NOMO-1 treated with dmso at 0.1 percent for 144 hours (cell line): ENCODE data around the gene PSAP.

ENCODE experiments used
- DNase-seq: peaks from one replicate; lab custom pipeline; 2025; ENCODE audit not compliant: unreplicated experiment; lab: John Stamatoyannopoulos, UW

PSAP gene

GRCh38 chr10:71829171-71829570 is 21.9 kb downstream of the PSAP start:
- DNase-seq = peak; percentile 63

DNA sequence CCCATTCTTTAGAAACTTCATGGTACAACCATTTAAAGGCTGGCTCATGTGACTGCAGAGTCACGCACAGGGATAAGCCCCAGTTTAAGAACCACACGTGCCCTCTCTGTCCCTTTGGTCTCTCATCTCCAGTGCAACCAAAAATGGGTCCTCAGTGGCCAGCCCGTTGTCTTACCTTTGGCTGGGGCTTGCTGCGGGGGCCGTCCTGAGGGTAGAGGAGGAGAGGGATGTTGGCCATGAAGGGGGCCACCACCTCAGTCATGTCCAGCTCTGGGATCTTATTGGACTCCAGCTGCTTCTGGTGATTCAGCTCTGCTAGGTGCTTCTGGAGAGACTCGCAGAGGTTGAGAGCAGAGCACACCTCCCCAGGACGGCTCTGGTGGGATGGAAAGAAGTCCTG is 22.3 kb downstream of the PSAP start:
- no peak for DNase-seq

DNA sequence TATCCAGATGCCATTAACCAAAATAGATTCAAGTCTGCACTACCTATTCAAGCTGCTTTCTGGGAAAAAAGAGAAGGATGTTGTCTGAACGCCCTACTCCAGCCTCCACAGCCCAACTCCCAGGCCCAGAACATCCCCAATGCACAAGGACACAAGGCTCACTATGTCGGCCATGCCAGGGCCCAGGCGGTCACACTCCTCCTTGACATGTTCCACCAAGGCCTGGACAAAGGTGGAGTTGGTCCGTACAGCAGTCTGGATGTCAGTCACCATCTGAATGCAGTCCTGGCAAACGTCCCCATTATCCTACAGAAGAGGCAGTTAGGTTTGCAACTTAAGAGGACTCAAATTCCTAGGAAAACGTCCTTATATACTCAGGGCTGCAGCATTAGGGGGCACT is 23.2 kb downstream of the PSAP start:
- no peak for DNase-seq

GRCh38 chr10:71825217-71825616 is 25.8 kb downstream of the PSAP start:
- no peak for DNase-seq

- no peak for DNase-seq
Observed at GRCh38 chr10:71824333-71824732, 26.7 kb downstream of the PSAP start.

DNA sequence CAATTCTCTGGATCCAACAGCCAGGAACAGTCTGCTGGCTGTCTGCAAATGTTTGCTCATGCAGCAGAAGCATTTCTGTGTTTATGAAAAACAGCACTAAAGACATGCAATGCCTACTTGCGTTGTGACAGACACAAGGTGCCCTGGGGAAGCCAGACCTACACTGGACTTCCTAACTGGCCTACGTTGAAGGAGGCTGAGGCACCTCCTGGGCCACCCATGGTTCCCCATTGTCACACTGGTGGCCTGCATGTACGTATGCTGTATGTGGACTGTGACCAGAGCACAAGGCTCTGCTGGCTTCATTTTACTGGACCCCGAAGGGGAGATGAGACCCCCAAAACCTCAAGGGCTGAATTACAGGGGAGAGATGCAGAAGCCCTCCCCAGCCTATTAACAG is 27.7 kb downstream of the PSAP start:
- DNase-seq = no peak

DNA sequence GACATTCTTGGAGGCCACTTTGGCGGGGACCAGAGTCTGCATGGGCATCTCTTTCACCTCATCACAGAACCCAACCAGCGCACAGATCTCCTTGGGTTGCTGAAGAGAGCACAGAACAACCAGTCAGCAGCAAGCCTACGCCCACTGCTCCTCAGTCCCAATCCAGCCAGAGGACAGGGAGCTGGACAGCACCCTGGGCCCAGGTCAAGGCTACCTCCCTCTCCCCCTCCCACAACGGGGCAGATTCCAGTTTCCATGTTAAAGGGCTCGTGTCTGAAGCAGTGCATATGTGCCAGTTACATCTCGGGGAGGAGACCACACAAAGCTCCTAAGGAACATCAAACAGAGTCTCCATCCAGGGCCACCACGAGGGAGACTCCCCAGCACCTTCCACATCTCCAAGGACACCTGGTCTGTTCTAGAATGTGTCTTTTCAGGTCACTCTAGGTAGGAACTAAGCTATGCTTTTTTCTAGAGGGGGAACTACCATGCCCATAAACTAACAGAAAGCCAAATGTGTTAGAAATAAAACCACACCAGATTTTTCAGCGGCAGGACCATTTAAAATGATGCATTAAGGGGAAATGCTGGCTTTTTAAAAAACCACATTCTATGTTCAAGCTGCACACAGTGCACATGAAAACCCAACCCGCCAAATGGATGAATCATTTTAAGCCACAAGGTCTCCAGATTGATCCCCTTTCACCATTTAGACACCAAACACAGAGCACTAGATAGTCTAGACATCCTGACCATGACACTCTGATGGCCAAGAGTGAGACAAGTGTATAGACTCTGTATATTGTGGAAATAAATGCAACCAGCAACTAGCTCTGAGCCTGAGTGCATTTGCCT is 28.9 kb downstream of the PSAP start:
- DNase-seq = no peak

DNA sequence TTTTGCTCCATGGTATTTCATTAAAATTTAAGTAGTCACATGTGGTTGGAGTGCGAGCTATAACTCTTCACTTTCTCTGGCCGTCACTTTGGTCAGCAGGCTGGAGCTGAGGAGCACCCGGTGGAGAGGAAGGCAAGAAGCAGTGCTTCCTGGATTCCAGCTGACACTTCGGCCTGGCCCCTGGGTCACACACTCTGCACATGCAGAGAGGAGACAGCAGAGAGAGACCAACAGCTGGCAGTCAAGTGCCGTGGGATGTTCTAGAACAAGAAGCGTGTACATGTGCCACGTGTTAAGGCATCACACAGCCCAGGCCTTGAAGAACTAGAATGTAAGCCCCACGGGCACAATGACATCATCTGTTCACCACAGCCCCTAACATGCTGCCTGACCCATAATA is 30.1 kb downstream of the PSAP start:
- no peak for DNase-seq

DNA sequence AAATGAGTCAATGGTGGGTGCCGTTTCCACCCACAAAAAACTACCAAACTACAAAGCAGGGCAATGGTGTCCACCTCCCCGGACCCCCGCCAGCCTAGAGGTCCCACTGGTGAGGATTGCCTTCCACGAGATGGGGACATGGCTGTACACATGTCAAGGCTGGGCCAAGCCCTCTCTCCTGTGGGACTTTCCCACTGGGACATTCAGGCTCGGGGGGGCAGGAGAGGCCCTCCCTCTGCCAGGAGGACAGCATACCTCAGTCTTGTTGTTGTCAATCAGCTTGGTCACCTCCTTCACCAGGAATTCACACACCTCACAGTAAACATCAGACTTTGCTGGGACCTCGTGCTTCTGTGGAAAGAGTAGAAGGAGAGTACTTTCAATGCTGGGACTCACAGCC is 31.1 kb downstream of the PSAP start:
- no peak for DNase-seq

DNA sequence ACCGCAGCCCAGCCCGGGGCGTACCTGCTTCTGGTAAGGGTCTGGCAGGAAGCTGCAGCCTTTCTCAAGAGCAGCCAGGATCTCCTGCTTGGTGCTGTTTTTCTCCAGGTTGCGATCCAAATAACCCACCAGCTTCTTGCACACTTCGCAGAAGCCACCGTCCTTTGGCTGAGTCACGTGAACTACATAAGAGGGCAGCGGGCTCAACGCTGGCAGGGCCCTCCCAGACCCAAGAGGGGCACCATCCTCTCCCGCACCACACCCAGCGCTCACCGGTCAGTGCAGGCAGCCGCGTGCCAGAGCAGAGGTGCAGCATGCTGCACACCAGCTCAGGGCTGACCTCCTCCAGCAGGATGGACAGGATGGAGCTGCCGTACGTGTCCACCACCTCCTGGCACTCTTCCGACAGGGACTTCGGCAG is 31.6 kb downstream of the PSAP start:
- DNase-seq = no peak

DNA sequence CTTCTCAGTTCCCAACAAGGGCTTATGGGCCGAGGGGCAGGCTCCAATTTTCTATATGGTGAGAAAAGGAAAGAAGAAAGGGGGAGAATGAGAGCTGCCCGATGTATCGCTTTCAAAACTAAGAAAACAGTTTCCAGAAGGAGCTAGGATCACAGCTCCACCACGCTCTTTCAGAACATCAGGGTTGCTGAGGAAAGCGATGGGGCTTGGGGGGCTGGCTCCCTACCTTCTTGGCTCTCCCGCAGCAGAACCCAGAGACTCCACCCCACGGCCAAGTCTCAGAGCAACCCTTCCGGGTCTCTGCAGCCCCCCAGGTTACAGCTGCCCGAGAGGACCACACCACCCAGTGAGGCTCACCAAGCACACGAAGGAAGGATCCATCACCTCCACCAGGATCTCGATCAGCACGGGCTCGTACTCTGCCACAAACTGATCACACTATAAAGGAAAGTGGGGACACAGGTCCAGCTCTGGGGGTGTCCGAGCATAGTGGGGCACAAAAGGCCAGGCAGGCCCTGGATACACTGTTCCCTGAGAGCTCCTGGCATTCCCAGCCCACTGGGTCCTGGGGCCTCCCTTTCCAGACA is 32.3 kb downstream of the PSAP start:
- DNase-seq = no peak

GRCh38 chr10:71817831-71818655 is 33.0 kb downstream of the PSAP start:
- DNase-seq = peak; percentile 14

DNA sequence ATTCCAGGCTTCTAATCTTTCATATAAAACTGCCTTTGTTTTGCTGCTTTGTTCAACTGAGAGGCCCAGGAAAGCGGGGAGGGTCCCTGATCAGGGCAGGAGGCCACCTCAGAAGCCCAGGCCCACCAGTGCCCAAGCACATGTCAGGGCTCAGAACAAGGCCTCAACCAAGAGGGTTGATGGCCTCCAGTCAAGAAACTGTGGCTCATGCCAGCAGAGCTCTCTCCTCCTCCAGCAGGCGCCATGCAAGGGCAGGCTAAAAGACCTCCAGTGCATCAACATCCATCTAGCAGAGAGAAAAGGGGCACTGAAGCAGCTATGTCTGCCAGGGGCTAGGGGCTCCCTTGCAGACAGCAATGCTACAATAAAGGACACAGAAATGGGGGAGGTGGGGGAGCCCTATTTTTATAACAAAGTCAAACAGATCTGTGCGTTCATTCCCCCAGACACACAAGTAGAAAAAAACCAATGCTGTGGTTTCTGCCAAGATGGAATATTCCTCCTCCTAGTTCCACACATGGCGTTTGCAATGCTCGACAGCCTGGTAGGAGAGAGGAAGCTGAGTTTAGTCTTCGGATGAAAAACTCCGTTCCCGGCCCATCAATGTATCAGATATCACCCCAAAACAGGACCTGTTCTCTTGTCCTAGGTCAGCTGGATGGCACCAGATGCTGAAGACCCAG is 34.0 kb downstream of the PSAP start:
- no peak for DNase-seq

DNA sequence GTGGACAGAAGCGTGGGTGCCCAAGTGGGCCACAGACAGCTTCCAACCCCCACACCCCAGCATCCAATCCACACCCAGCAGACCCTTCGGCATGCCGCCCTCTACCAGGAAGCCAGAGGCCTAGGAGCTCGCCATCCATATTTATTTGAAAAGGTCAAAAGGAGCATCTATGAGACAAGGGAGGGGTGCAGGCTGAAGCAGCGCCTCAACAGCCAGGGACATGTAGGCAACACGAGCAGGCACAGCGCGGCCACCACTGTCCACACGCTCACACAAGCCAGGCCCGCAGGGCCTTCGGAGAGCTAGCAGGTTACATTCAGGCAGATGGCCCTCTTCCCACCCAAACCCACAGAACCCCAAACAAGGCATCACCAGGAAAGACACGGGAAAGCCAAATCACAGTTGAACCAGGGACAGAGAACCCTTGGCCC is 34.6 kb downstream of the PSAP start:
- no peak for DNase-seq

DNA sequence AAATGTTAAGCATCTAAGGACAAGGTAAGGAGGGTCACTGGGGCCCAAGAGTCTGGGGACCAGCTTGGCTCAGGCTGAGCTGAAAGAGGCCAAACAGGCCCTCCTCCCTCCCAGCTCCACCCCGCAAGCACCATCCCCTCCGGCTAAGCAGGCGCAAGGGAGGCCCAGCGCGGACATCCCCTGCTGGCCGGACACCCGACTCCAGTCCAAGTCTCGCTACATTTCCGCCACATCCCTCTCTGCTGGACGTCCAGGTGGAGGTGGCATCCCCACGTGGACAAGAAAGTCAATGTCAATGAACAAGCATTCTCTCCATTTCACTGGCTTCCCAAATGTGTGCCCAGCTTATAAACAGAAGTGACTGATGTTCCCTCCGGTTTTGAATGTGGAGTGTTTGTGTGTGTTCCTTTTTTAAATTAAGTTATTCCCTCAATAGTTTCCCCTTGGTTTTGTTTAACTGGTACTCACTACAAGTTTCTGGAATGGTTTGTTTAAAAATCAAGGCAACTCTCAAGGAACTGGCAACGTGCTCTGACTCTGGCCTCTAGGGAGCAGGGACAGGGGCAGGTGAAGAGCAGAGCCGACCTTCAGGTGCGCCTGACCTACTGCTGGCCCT is 35.4 kb downstream of the PSAP start:
- DNase-seq = no peak

GRCh38 chr10:71814922-71815411 is 36.1 kb downstream of the PSAP start:
- DNase-seq = no peak

GRCh38 chr10:71812913-71813590 is 38.0 kb downstream of the PSAP start:
- no peak for DNase-seq

DNA sequence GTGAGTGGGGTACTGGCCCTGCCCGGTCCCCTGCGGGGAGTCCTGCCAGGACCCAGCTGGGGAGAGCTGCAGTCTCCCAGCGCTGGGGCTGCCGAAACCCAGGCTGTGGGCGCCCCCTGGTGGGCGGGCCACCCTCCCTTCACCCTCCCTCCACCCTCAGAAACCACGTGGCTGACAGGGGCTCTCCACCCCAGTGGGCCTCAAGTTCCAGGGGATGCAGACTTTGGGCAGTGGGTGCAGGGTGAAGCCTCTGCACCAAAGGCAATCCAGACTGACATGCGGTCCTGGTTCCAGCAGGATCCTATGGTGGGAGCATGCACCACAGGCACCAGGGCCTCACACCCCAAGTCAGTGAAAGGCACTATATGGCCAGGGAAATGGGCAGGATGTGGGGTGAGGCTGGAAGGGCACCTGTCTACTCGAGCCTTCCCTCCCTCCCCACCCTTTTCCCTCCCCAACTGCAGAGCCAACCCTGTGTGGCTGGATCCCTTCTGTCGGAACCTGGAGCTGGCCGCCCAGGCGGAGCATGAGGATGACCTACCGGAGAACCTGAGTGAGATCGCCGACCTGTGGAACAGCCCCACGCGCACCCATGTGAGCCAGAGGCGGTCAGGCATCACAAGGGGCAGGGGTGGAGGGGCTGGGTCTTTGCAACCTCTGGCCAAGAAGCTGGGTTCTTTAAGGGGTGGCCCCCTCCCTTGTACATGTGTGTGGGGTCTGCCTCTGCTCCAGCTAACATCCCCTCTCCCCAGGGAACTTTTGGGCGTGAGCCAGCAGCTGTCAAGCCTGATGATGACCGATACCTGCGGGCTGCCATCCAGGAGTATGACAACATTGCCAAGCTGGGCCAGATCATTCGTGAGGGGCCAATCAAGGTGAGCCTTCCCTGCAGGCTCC is 38.8 kb downstream of the PSAP start:
- DNase-seq = peak; percentile 15

DNA sequence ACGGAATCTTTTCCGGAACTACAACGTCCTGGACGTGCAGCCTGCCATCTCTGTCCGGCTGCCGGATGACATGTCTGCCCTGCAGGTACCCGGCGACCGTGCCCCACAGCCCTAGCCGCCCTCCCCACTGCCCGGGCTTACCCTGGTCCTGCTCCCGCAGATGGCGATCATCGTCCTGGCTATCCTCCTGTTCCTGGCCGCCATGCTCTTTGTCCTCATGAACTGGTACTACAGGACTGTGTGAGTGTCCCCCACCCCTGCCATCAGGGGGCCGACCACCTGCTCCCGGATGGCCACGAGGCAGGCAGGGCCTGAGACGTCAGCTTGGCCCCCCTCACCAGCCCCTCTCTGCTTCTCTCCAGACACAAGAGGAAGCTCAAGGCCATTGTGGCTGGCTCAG is 39.7 kb downstream of the PSAP start:
- no peak for DNase-seq
